Measurements from ENCODE around the gene LRRC52. TPM values are rescaled to one million over a fixed set of nuclear protein-coding genes. Genes with fewer than 3 reads are reported as not detected.

LRRC52 gene
- total RNA-seq, result not detected in 2 replicates

DNA sequence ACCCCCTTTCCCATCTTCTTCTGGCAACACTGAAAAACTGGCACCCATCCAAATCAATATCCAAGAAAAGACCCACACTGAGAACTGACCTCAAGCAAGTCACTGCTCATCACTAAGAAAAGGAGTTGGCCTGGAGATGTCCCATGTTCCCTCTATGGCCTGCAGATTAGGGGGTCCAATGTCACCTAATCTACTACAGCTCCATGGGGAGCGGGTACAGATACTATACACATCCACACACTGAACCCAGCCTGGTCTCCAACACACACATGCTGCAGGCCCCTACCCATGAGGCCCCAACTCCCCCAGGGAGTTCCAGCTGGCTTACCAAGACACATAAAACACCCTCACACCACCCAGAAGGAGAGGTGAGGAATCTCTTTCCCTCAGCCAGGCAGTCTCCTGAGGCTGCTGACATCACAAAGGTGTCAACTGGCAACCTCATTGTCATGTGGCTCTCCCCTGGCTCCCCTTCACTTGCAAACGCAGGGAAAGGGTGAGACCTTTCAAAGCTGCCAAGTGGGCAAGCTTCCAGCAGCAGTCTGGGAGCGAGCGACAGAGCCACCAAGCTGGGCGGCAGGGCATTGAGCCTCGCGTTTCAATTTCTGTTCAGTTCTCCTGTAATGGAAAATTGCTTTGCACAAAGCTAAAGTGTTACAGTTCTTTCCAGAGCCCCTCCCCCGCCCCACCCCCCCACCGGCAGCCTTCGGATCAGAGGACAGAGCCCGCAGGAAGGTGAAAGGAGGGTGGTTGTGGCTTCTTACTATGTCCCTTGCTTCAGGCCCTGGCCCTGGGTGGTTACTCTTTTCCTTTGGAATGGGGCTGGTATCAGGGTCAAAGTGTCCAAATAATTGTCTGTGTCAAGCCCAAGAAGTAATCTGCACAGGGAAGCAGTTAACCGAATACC lies at the start of gene LRRC52:
Gene LRRC52, plus strand, starts transcription at position 469 of the 907 bp plus-strand sequence. Its CDS starts 297 bp downstream, at position 766.
- FAIRE-seq (no peak), DNase-seq (ENCODE audit: low read depth) (no peak)
- H3K27me3 ChIP-seq (ENCODE audit: control insufficient read depth, insufficient read depth, low read length), result peaks cover 7% of the 10 kb centered on the region

DNA sequence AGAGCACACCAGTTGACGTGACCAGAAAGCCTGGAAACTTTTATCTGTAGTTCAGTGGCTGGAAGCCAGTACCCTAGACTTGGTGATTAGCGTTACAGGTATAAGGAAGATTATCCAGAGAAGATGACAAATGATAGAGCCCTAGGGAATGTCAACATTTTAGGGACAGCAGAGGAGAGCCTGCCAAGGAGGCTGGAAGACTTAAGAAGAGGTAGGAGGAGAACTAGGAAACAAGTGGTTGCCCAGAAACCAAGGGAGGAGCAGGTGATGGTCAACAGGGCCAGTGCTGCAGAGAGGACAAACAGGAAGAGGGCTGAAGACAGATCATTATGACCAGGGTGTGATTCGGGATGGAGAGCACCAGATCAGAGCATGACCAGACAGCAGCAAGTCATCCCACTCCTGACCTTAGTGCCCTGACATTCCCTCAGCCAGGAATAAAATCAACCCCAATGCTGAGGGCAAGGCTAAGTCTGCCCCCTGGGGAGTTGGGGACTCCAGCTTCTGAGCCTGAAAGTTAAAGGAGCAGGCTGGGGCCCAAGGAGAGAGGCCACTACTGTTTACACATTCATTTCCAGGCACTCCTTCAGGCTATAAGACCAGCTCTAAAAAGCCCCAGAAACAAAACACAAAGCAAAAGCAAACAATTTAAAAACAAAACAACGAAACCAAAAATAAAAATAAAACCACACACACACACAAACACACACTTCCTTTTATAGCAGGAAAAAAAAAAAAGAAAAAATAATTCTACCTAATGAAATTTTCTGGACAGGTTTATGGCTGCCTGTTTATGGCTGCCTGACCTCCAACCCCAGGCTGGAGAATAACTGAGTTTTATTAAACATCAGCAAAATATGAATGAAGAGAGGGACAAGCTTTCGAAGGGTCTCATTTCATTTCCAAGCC lies 48.6 kb upstream of the LRRC52 start:
- H3K27me3 ChIP-seq (ENCODE audit: control insufficient read depth, insufficient read depth, low read length), result peaks cover 3% of the 10 kb centered on the region
- DNase-seq (ENCODE audit: low read depth), result no peak
- H3K4me3 ChIP-seq (ENCODE audit: low read depth, low read length), result no peak overlapping the region
- H3K36me3 ChIP-seq (ENCODE audit: control insufficient read depth, insufficient read depth, low read length), result no peaks in the 10 kb centered on the region
- no peak for FAIRE-seq
- TF ChIP-seq CTCF (IDR thresholded peaks at IDR 0.05; ENCODE audit: insufficient read depth, low read length, severe bottlenecking), result no peak

More for the DNA sequence above, at the start of gene LRRC52:
- Histone ChIP-seq H3K36me3 (ENCODE audit: control insufficient read depth, insufficient read depth, low read length) (no peaks in the 10 kb centered on the region), H3K4me3 (ENCODE audit: low read depth, low read length) (no peak within 1 kb of the TSS)
- TF ChIP-seq CTCF (IDR thresholded peaks at IDR 0.05; ENCODE audit: insufficient read depth, low read length, severe bottlenecking), result no peak

GRCh38 chr1:165495858-165496205 lies 48.0 kb upstream of the LRRC52 start:
- H3K36me3 ChIP-seq (ENCODE audit: control insufficient read depth, insufficient read depth, low read length), result no peaks in the 10 kb centered on the region
- FAIRE-seq (no peak), DNase-seq (ENCODE audit: low read depth) (no peak)
- peaks cover 3% of the 10 kb centered on the region for H3K27me3 ChIP-seq (ENCODE audit: control insufficient read depth, insufficient read depth, low read length)
- no peak overlapping the region for H3K4me3 ChIP-seq (ENCODE audit: low read depth, low read length)
- TF ChIP-seq CTCF (IDR thresholded peaks at IDR 0.05; ENCODE audit: insufficient read depth, low read length, severe bottlenecking), result no peak

DNA sequence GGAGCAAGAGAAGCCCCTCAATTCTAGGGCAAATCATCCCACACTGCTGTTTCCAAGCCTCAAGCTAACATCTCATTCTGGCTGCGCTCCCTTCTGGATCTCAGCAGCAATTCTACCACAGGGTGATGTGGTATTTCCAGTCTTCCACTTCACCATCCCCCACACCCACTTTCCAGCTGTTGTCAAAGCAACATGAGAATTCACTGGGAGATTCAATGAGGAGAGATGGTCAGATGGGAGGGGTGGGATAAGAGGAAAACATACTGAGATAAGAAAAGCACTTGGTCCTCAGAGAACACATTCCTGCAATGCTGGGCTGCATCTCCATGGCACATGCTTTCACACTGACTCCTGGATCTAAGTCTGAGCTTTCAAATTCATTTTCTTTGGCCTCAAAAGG lies 47.3 kb upstream of the LRRC52 start:
- Histone ChIP-seq H3K4me3 (ENCODE audit: low read depth, low read length) (no peak overlapping the region), H3K27me3 (ENCODE audit: control insufficient read depth, insufficient read depth, low read length) (peaks cover 3% of the 10 kb centered on the region), H3K36me3 (ENCODE audit: control insufficient read depth, insufficient read depth, low read length) (no peaks in the 10 kb centered on the region)
- no peak for FAIRE-seq
- DNase-seq (ENCODE audit: low read depth), result no peak
- TF ChIP-seq CTCF (IDR thresholded peaks at IDR 0.05; ENCODE audit: insufficient read depth, low read length, severe bottlenecking), result no peak

DNA sequence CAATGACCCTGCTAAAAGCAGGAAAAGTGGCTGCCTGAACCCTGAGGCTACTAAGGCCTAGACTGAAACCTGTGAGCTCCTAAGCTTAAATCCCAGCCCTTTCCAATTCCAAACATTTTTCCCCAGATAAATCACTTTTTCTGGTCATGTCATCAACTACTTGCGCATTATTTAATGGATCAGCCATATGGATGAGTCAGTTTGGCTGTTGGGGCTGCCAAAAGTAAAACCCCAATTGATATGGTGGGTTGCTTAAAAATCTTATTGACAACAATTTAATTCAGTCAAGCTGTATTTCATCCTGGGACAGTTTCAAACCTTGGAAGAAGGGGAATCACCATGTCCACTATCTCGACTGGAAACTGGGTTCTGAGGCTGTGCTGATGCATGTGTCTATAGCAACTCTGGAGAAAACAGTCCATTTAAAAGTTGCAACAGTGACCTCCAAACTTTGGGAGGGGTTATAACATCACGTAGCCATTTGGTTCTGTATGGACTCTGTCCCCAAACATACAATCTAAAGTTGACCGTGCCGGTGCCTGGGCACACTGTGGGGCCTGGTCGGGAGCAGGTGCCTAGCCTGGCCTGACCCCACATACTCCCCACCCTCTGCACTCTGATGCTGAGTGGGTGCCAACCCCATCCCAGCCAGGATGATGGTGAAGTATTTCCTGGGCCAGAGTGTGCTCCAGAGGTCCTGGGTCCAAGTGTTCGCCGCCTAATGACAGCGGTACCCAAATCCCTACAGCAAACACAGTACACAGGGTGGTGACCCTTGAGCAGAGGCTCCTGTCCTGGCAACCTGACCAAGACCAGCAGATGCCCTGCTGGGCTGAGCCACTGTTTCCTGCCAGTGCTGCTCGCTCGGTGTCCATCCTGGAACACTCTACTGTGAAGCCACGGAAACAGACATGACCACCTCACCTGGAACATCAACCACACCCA lies 46.5 kb upstream of the LRRC52 start:
- DNase-seq (ENCODE audit: low read depth), result no peak
- TF ChIP-seq CTCF (IDR thresholded peaks at IDR 0.05; ENCODE audit: insufficient read depth, low read length, severe bottlenecking), result no peak
- FAIRE-seq, result no peak
- Histone ChIP-seq H3K4me3 (ENCODE audit: low read depth, low read length) (no peak overlapping the region), H3K36me3 (ENCODE audit: control insufficient read depth, insufficient read depth, low read length) (no peaks in the 10 kb centered on the region), H3K27me3 (ENCODE audit: control insufficient read depth, insufficient read depth, low read length) (peaks cover 3% of the 10 kb centered on the region)

All from bronchial epithelial cell (primary cell).